Right lung (tissue), 10 donors: ENCODE data around the gene ALG11. TPM values are rescaled to one million over a fixed set of nuclear protein-coding genes. Genes with fewer than 3 reads are reported as not detected.
"Not testable (repeated sequence)": the region's sequence is repeated elsewhere in the genome, so short reads cannot be mapped to it uniquely, and the experiment has no call there.

Source experiments
- DNase-seq, 2 donors: peaks; one replicate each; pipeline ENCODE4 v3.0.0-alpha.2; 2013
- long read RNA-seq, 8 donors: transcript quantifications; one replicate each; lab custom pipeline, GENCODE V29; 2026
- polyA plus RNA-seq, 5 donors: library from polyadenylated mRNA; unstranded; fragments of 120-200 nt; gene quantifications; one replicate each; pipeline versions ENCODE4 v1.2.1 to v1.2.3, GENCODE V29; 2013; ENCODE audit warnings: inconsistent platforms in 1 of 5, low replicate concordance in 1 of 5; ENCODE audit not compliant: insufficient read length in 5 of 5, insufficient read depth in 1 of 5

ALG11 gene, protein sequence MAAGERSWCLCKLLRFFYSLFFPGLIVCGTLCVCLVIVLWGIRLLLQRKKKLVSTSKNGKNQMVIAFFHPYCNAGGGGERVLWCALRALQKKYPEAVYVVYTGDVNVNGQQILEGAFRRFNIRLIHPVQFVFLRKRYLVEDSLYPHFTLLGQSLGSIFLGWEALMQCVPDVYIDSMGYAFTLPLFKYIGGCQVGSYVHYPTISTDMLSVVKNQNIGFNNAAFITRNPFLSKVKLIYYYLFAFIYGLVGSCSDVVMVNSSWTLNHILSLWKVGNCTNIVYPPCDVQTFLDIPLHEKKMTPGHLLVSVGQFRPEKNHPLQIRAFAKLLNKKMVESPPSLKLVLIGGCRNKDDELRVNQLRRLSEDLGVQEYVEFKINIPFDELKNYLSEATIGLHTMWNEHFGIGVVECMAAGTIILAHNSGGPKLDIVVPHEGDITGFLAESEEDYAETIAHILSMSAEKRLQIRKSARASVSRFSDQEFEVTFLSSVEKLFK
- polyA plus RNA-seq: 10 to 100 TPM; 18.0 to 35.3 (median 28.7) TPM
- long read RNA-seq, donor 1, transcript ALG11-202 (4 exons, 2,558 nt): major isoform, 15 of 21 reads
- long read RNA-seq, donor 1, transcript ALG11-203 (2 exons, 1,404 nt): minor isoform, 5 of 21 reads
- long read RNA-seq, donor 1, partial matches to known transcripts: 0 of 21 reads
- long read RNA-seq, donor 1, other reads (novel, unspliced or antisense): 0 of 21 reads
- long read RNA-seq, donor 2, transcript ALG11-202 (4 exons, 2,558 nt): major isoform, 7 of 11 reads
- long read RNA-seq, donor 2, partial matches to known transcripts: 0 of 11 reads
- long read RNA-seq, donor 2, other reads (novel, unspliced or antisense): 0 of 11 reads
- long read RNA-seq, donor 3, transcript ALG11-202 (4 exons, 2,558 nt): major isoform, 7 of 8 reads
- long read RNA-seq, donor 3, partial matches to known transcripts: 0 of 8 reads
- long read RNA-seq, donor 3, other reads (novel, unspliced or antisense): 0 of 8 reads
- long read RNA-seq, donor 4, transcript ALG11-202 (4 exons, 2,558 nt): major isoform, 10 of 14 reads
- long read RNA-seq, donor 4, partial matches to known transcripts: 0 of 14 reads
- long read RNA-seq, donor 4, other reads (novel, unspliced or antisense): 0 of 14 reads
- long read RNA-seq, donor 5, transcript ALG11-202 (4 exons, 2,558 nt): major isoform, 6 of 23 reads
- long read RNA-seq, donor 5, partial matches to known transcripts: 11 of 23 reads
- long read RNA-seq, donor 5, other reads (novel, unspliced or antisense): 0 of 23 reads
- long read RNA-seq, donor 6, full-length matches to known transcripts: 15 of 15 reads
- long read RNA-seq, donor 6, partial matches to known transcripts: 0 of 15 reads
- long read RNA-seq, donor 6, other reads (novel, unspliced or antisense): 0 of 15 reads
- long read RNA-seq, donor 7, transcript ALG11-202 (4 exons, 2,558 nt): major isoform, 14 of 27 reads
- long read RNA-seq, donor 7, transcript ALG11-203 (2 exons, 1,404 nt): minor isoform, 6 of 27 reads
- long read RNA-seq, donor 7, partial matches to known transcripts: 7 of 27 reads
- long read RNA-seq, donor 7, other reads (novel, unspliced or antisense): 0 of 27 reads
- long read RNA-seq, donor 8, partial matches to known transcripts: 0 of 4 reads
- long read RNA-seq, donor 8, other reads (novel, unspliced or antisense): 0 of 4 reads

DNA sequence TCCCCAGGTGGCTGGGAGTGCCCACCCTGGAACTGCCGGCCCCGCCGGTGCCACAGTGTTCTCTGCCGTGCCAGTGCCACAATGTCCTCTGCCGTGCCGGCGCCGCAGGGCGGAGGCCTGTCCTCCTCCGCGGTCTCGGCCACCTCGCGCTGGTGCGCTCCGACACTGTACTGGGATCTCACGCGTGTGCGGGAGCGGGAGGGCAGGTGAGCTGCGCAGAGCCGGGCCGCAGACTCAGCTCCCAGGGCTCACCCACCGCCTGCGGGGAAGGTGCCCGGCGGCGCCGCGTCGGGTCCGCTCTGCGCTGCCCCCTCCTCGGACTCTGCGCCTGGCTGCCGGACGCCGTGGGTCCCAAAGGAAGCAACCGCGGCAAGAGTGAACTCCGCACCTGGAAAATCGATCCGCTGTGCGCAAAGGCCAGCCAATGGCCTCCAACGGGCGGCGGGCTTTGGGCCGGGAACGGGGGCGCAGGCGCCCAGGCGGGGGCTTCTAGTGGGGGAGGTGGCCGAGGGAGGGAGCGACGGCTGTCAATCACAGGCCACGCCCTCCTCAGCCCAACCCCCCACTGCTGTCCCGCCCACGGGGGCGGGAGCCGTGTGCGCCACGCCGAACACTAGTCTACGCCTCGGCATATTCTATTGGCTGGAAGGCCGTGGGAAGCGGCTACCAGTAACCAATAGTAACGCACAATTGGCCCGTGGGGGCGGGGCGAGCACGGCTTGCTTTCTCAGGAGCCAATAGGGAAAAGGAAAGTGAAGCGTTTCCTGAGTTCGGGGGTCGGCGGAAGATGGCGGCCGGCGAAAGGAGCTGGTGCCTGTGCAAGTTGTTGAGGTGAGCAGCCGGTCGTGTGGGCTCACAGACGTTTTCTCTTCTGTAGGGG, at the start of gene ALG11:
Gene ALG11 (plus strand): TSS at position 767 of the 880 bp plus-strand sequence. CDS start 21 bp downstream, at position 788.
- DNase-seq: peak; percentile 97 to 98

- DNase-seq: no peak
Observed at GRCh38 chr13:51966186-51966585, 46.0 kb upstream of the ALG11 start.

DNA sequence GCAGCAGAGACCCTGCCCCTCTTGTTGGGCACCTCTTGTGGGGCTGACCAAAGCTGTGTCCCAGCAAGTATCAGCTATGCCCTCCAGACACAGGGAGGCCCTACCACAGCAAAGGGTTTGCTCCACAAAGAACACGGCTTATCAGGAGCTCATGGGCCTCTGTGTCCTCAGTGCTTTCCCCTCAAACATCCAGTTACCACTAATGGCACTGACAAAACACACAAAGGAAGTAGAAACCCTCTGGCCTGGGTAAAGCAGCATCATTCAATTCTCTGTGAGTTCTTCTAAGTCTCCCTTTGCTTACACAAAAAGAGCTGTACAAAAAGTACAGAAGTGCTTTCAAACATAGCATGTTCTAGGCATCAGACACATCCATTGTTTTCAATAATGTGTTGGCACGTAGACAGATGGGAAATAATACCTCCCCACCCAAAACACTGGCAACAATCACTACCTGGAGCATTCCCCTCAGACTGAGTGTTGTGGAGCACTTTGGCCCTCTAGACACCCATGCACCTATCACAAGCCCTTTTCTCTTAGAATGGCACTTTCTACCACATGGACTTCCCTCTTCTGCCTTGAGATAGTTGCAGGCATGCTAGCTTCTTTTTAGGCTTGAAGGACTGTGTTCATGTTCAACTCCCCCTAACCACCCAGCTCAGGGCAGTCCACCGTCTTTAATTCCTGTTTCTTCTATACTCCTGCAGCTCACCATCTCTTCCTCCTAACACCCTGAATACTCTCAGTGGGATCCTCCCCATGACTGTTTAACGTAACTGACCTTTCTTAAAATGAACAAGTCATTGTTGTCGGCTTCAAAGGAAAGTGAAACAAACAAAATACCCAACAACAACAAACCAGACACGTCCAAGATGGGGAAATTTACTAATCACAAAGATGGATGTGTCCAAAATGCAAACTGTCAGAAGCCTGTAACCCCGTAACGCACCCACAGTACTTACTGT, 44.4 kb upstream of the ALG11 start:
- DNase-seq: no peak

DNA sequence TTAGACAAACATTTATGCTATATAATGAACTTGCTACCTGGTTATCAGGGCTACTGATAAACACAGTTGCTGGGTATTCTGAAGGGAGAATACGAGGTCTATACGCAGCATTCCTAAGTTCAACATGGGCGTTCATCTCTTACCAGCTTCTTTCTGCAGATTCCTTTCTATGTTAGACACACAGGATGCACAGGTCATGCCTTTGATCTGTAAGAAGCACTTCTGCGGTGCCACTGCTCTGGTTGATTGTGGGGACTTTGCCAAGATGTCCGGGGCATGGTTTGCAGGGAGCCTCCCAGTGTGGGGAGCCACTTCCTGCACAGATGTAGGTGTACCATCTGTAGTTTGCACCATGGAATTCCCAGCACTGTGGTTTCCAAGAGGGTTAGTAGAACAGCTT, 41.8 kb upstream of the ALG11 start:
- no peak for DNase-seq

DNA sequence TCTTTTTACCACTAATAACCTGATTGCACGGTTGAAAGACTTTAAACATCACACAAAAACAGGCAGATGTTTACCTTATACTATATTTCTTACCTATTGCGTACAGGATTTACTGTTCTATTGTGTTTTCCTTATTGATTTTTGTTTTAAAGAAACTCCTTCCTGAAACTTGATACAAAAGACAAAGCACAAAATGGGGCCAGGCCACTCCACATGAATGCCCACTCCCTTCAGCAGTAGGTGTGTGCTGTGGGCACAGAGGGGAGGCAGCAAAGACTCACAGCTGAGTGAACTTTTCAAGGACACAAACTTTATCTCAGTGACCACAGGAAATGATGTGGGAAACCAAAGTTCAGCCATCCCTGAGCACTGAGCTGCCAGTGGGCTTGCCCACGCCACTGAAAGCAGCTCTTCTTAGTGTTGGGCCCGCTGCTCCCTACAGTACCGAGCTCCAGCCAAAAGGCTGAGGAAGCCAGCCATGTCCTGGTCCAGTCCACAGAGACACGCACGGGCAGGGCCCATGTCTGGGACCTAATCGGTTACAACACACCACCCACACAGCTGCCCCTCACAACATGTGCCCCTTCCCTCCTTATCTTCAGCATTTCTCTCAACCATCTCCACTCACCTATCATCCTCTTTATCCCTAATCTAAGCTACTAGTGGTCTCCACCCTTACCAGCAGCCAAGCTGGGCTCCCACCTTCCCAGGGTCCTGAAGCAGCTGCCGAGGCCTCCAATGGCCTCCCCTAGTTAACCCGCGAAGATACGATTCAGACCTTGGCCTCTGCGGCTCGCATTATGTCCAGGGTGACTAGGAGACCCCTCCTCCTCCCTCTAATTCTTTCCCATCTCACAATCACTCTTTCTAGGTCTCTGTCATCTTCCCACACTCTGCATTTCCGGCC, 40.4 kb upstream of the ALG11 start:
- no peak for DNase-seq

GRCh38 chr13:51974482-51974881, 37.7 kb upstream of the ALG11 start:
- DNase-seq: no peak

GRCh38 chr13:51976423-51976822, 35.8 kb upstream of the ALG11 start:
- no peak for DNase-seq

DNA sequence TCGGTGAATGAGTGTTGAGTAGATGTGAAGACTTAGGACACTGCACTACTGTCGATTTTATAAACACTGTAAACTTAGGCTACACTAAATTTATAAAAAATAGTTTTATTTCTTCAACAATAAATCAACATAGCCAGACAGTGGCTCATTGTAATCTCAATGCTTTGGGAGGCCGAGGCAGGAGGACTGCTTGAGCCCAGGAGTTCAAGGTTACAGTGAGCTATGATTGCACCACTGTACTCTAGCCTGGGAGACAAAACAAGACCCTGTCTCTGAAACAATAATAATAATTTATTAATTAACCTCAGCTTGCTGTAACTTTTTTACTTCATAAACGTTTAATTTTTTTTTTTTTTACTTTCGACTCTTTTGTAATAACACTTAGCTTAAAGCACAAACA, 35.3 kb upstream of the ALG11 start:
- DNase-seq: no peak

DNA sequence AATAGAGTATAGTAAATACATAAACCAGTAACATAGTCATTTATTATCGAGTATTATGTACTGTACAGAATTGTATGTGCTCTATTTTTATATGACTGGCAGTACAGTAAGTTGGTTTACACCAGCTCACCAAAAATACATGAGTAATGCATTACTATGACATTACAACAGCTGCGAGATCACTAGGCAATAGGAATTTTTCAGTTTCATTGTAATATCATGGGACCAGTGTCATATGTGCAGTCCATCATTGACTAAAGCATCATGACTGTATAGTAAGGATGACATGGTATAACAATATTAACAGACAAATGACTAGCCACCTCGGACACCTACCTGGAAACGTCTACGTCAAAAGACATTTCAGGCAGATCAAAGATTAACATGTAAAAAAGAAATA, 34.6 kb upstream of the ALG11 start:
- no peak for DNase-seq

- DNase-seq: peak; percentile 49 to 59
Observed at GRCh38 chr13:51978796-51979556, 33.2 kb upstream of the ALG11 start.

DNA sequence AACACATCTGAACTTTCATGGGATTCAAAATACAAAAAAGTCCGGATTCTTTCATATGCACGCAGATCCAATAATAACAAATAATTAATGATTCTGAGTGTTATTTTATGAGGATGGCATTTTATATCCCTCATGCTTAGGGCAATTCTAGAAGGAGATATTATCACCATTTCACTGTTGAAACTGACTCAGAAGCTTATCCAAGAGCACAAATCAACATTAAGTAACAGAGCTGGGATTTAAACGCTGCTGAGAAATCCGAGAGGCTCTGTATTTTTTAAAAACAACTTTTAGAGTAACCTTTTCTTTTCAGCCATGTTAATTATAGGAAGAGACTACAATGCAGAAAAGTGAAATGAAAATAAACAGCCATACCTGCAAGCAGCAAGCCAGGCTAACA, 31.3 kb upstream of the ALG11 start:
- no peak for DNase-seq

- no peak for DNase-seq
Observed at GRCh38 chr13:51981355-51981754, 30.8 kb upstream of the ALG11 start.

GRCh38 chr13:51983292-51983691, 28.9 kb upstream of the ALG11 start:
- DNase-seq: not testable (repeated sequence)

DNA sequence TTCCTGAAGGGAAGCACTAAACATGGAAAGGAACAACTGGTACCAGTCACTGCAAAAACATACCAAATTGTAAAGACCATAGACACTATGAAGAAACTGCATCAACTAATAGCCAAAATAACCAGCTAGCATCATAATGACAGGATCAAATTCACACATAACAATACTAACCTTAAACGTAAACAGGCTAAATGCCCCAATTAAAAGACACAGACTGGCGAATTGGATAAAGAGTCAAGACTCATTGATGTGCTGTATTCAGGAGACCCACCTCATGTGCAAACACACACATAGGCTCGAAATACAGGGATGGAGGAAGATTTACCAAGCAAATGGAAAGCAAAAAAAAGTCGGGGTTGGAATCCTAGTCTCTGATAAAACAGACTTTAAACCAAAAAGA, 27.3 kb upstream of the ALG11 start:
- DNase-seq: not testable (repeated sequence)

DNA sequence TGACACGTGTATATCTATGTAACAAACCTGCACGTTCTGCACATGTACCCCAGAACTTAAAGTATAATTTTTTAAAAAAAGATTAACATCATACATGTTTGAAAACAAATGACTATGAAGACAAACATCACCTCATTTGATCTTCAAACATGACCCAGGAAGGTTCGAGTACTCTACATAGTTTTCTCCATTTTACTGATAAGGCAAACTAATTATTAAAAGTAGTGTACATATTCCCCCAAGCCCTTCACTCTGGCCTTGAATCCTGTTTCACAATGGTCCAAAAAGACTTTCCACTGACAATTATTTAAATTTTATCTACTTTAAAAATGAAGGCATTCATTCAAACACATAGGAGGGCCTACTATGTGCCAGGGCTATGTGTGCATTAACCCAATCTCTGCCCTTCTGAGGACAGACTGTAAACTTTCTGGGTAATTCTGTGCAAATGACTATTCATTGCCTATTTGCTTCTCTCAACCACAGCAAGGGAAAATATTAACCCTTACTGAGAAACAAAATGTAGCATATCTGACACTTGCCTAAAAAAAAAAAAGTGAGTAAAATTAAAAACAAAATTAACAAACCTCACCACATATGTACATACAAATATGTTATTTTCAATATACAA, 23.1 kb upstream of the ALG11 start:
- no peak for DNase-seq

DNA sequence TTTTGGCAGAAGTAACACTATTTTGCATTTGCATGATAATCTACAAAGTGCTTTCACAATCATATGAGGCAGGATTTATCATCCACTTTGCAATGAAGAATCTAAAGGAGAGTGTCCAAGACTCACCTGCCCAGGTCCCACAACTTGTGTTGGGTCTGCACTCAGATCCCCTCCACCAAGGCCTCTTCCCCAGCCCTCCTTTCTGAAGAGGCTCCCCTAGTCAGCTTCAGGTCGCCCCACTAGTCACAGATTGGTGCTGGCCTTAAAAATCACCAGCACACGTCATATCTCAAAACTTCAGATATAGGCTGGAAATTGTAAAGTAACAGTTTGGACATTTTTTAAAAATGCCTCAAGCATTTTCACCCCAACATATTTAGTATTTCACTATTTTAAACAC, 18.5 kb upstream of the ALG11 start:
- DNase-seq: no peak
